K562 (cell line): Measurements from ENCODE around the gene KRT36. TPM values are rescaled to one million over a fixed set of nuclear protein-coding genes. Genes with fewer than 3 reads are reported as not detected.
A peak's percentile ranks its signal among the peaks of the same experiment; 100 is the strongest.

Experiments
- CHD2 ChIP-seq: IDR thresholded peaks from 2 replicates; pipeline ENCODE4 v1.6.1; 2011; ENCODE audit warnings: low read depth, low read length
- ETS1 ChIP-seq: conservative IDR thresholded peaks from 2 replicates; pipeline ENCODE4 v1.6.1; 2011; ENCODE audit warnings: low read depth, mild to moderate bottlenecking, low read length; ENCODE audit not compliant: control insufficient read depth
- EZH2 ChIP-seq: IDR thresholded peaks from 2 replicates; pipeline ENCODE4 v1.6.1; 2012; ENCODE audit warnings: low read depth, mild to moderate bottlenecking, inconsistent platforms, low read length, borderline replicate concordance
- L3MBTL2 ChIP-seq: fragments of 450-650 bp; IDR thresholded peaks from 2 replicates; pipeline ENCODE4 v1.6.1; 2016; ENCODE audit warnings: mild to moderate bottlenecking, moderate library complexity
- MYNN ChIP-seq, 2 experiments: sonication (generic); formaldehyde crosslinking in 1 of 2; IDR thresholded peaks; 2 replicates each; pipeline versions ENCODE4 v1.5.0 to v1.6.1; 2016 to 2020; ENCODE audit warnings: antibody characterized with exemption in 1 of 2, missing genetic modification reagents in 1 of 2
- PHB2 ChIP-seq: fragments of 450-650 bp; IDR thresholded peaks from 2 replicates; pipeline ENCODE4 v1.6.1; 2017; ENCODE audit warnings: low read depth
- RBM17 ChIP-seq: fragments of 200-400 bp; formaldehyde crosslinking; IDR thresholded peaks from 2 replicates; pipeline ENCODE4 v1.6.1; 2017; ENCODE audit warnings: low read depth, mild to moderate bottlenecking, low read length, borderline replicate concordance
- RFX5 ChIP-seq: IDR thresholded peaks from 2 replicates; pipeline ENCODE4 v1.6.1; 2011; ENCODE audit warnings: low read depth, mild to moderate bottlenecking, improper control_type of control experiment, low read length
- SIN3A ChIP-seq, 2 experiments: fragments of 150-350 bp in 1 of 2; IDR thresholded peaks; 2 replicates each; pipeline ENCODE4 v1.6.1; 2011 to 2016; ENCODE audit warnings: borderline replicate concordance in 2 of 2, low read depth in 2 of 2, low read length in 2 of 2, mild to moderate bottlenecking in 2 of 2, moderate library complexity in 2 of 2; ENCODE audit not compliant: control insufficient read depth in 1 of 2
- TCF3 ChIP-seq: sonication (generic); formaldehyde crosslinking; IDR thresholded peaks from 2 replicates; pipeline ENCODE4 v1.4.0; 2020; ENCODE audit warnings: mild to moderate bottlenecking, missing genetic modification reagents
- TFAM ChIP-seq: fragments of 250-450 bp; sonication (Bioruptor Pico); conservative IDR thresholded peaks from 2 replicates; pipeline ENCODE4 v1.5.0; 2021; ENCODE audit warnings: mild to moderate bottlenecking, moderate library complexity
- ZNF140 ChIP-seq: fragments of 250-450 bp; sonication (Bioruptor Pico); IDR thresholded peaks from 2 replicates; pipeline ENCODE4 v1.8.0; 2021; ENCODE audit warnings: moderate library complexity, mild to moderate bottlenecking, inconsistent platforms
- ZNF197 ChIP-seq: fragments of 200-800 bp; sonication (Bioruptor generic); IDR thresholded peaks from 2 replicates; pipeline ENCODE4 v1.6.1; 2016; ENCODE audit warnings: low read depth, missing genetic modification characterization, missing compliant biosample characterization
- ZNF224 ChIP-seq: sonication (generic); formaldehyde crosslinking; IDR thresholded peaks from 2 replicates; pipeline ENCODE4 v1.8.0; 2022; ENCODE audit warnings: mild to moderate bottlenecking, missing genetic modification reagents
- ZNF41 ChIP-seq: fragments of 250-450 bp; sonication (Bioruptor Pico); conservative IDR thresholded peaks from 2 replicates; pipeline ENCODE4 v1.4.0; 2020; ENCODE audit warnings: mild to moderate bottlenecking
- ZNF589 ChIP-seq: fragments of 200-800 bp; sonication (Bioruptor generic); IDR thresholded peaks from 2 replicates; pipeline ENCODE4 v1.6.1; 2016; ENCODE audit warnings: low read depth, missing genetic modification characterization, missing compliant biosample characterization
- polyA plus RNA-seq, 8 experiments: library from polyadenylated mRNA; depleted of rRNA in 4 of 8; stranded (reverse) in 5 of 8; unstranded in 3 of 8; fragments of >200 nt; fragmentation: Nextera tagmentation in 2 of 8; fragmentation: Illumina TruSeq in 1 of 8; extraction: Ambion mirVana in 2 of 8; extraction: Trizol in 1 of 8; gene quantifications; 2 replicates each; pipeline versions ENCODE4 v1.2.1 to v1.2.3, GENCODE V29; 2011 to 2014; ENCODE audit warnings: inconsistent platforms in 1 of 8, missing spikeins in 1 of 8
- total RNA-seq, 7 experiments: library from RNA; depleted of rRNA in 6 of 7; stranded (reverse); fragments of >200 nt in 6 of 7; fragmentation: Illumina TruSeq in 2 of 7; extraction: Trizol in 2 of 7; gene quantifications; 2 replicates each; pipeline versions ENCODE4 v1.2.1 to v1.2.3, GENCODE V29; 2011 to 2021; ENCODE audit warnings: low replicate concordance in 1 of 7
- TF ChIP-seq, protein P1 (sequence below): fragments of 450-650 bp; IDR thresholded peaks from 2 replicates; pipeline ENCODE4 v1.6.1; 2016; ENCODE audit warnings: antibody characterized with exemption
- TF ChIP-seq, protein P2 (sequence below): sonication (generic); formaldehyde crosslinking; IDR thresholded peaks from 2 replicates; pipeline ENCODE4 v1.8.0; 2022; ENCODE audit warnings: missing genetic modification reagents, mild to moderate bottlenecking, moderate library complexity, borderline replicate concordance
- TF ChIP-seq, protein P3 (sequence below): fragments of 450-650 bp; formaldehyde crosslinking; IDR thresholded peaks from 2 replicates; pipeline ENCODE4 v1.4.0; 2020; ENCODE audit warnings: mild to moderate bottlenecking, moderate library complexity
- TF ChIP-seq, protein P4 (sequence below), 3 experiments: fragments of 200-800 bp in 1 of 3; sonication (Bioruptor generic) in 1 of 3; sonication (generic) in 1 of 3; formaldehyde crosslinking in 1 of 3; IDR thresholded peaks; 2 replicates each; pipeline versions ENCODE4 v1.6.1 to v1.8.0; 2016 to 2022; ENCODE audit warnings: mild to moderate bottlenecking in 2 of 3, missing compliant biosample characterization in 2 of 3, missing genetic modification characterization in 2 of 3, missing genetic modification reagents in 1 of 3

The KRT36 gene
- total and polyA plus RNA-seq, 9 of the 15 experiments (the other 6 are each of a cell fraction or from before 2014, with no cell fraction given), result 0.04 TPM; not detected in 8

- TF ChIP-seq SIN3A (IDR thresholded peaks at IDR 0.05; ENCODE audit: borderline replicate concordance in 2 of 2, control insufficient read depth in 1 of 2, low read depth in 2 of 2, low read length in 2 of 2), result no peak
- TF ChIP-seq, protein P1, sequence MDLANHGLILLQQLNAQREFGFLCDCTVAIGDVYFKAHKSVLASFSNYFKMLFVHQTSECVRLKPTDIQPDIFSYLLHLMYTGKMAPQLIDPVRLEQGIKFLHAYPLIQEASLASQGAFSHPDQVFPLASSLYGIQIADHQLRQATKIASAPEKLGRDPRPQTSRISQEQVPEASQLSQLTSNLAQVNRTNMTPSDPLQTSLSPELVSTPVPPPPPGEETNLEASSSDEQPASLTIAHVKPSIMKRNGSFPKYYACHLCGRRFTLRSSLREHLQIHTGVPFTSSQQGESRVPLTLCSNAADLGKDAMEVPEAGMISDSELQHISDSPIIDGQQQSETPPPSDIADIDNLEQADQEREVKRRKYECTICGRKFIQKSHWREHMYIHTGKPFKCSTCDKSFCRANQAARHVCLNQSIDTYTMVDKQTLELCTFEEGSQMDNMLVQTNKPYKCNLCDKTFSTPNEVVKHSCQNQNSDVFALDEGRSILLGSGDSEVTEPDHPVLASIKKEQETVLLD, result peak; percentile 54
- no peak for TF ChIP-seq ETS1
- peak; percentile 62 for TF ChIP-seq RFX5
- peak; percentile 32; the same call in 1 of the 2 replicates for TF ChIP-seq ZNF589 (CRISPR knock-in tag)
- peak; percentile 73; the same call in 1 of the 2 replicates for TF ChIP-seq ZNF197 (CRISPR knock-in tag)
- TF ChIP-seq, protein P2, sequence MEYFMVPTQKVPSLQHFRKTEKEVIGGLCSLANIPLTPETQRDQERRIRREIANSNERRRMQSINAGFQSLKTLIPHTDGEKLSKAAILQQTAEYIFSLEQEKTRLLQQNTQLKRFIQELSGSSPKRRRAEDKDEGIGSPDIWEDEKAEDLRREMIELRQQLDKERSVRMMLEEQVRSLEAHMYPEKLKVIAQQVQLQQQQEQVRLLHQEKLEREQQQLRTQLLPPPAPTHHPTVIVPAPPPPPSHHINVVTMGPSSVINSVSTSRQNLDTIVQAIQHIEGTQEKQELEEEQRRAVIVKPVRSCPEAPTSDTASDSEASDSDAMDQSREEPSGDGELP, result peak; percentile 29; the same call in 1 of the 2 replicates
- TF ChIP-seq ZNF41 (CRISPR knock-in tag), result peak; percentile 40; the same call in 1 of the 2 replicates
- TF ChIP-seq PHB2, result no peak
- no peak for TF ChIP-seq ZNF140
- TF ChIP-seq L3MBTL2, result peak; percentile 35; the same call in 1 of the 2 replicates
- TF ChIP-seq TCF3 (CRISPR knock-in tag), result peak; percentile 35; the same call in 1 of the 2 replicates
- TF ChIP-seq, protein P3, sequence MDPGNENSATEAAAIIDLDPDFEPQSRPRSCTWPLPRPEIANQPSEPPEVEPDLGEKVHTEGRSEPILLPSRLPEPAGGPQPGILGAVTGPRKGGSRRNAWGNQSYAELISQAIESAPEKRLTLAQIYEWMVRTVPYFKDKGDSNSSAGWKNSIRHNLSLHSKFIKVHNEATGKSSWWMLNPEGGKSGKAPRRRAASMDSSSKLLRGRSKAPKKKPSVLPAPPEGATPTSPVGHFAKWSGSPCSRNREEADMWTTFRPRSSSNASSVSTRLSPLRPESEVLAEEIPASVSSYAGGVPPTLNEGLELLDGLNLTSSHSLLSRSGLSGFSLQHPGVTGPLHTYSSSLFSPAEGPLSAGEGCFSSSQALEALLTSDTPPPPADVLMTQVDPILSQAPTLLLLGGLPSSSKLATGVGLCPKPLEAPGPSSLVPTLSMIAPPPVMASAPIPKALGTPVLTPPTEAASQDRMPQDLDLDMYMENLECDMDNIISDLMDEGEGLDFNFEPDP (CRISPR knock-in tag), result no peak
- no peak for TF ChIP-seq EZH2
- no peak for TF ChIP-seq CHD2
- no peak for TF ChIP-seq ZNF224 (CRISPR knock-in tag)
- TF ChIP-seq MYNN (IDR thresholded peaks at IDR 0.05), result peak; percentile 84
- TF ChIP-seq MYNN (CRISPR knock-in tag; IDR thresholded peaks at IDR 0.05), result no peak
- no peak for TF ChIP-seq RBM17
- TF ChIP-seq, protein P4, sequence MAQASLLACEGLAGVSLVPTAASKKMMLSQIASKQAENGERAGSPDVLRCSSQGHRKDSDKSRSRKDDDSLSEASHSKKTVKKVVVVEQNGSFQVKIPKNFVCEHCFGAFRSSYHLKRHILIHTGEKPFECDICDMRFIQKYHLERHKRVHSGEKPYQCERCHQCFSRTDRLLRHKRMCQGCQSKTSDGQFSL (CRISPR knock-in tag; IDR thresholded peaks at IDR 0.05), result no peak
- TF ChIP-seq, protein P4 (tag; IDR thresholded peaks at IDR 0.05), result no peak
- TF ChIP-seq TFAM, result no peak
These were observed 40.6 kb upstream of the KRT36 start (continued) for GRCh38 chr17:41530062-41531048.
